Lung (tissue), 12 donors: ENCODE data around the gene ARHGAP31. TPM values are rescaled to one million over a fixed set of nuclear protein-coding genes. Genes with fewer than 3 reads are reported as not detected.

Source experiments
- ATAC-seq: fragments of 200-7000 bp; cut with Tn5 transposase; one replicate; pipeline ENCODE4 v1.9.1; 2020; ENCODE audit warnings: moderate number of reproducible peaks; ENCODE audit not compliant: insufficient read depth, low FRiP score
- DNase-seq, 3 donors: peaks; one replicate each; pipeline ENCODE4 v3.0.0-alpha.2; 2013 to 2017
- H3K27ac ChIP-seq, 2 donors: one replicate each; pipeline ENCODE4 v1.5.1; 2013; ENCODE audit warnings: mild to moderate bottlenecking in 2 of 2, moderate library complexity in 2 of 2, control low read depth in 1 of 2, inconsistent platforms in 1 of 2, low read depth in 1 of 2, low read length in 1 of 2
- H3K27me3 ChIP-seq, 3 donors: one replicate each; pipeline ENCODE4 v1.5.1; 2013; ENCODE audit warnings: low read length in 2 of 3; ENCODE audit not compliant: control insufficient read depth in 3 of 3, insufficient read depth in 3 of 3
- H3K36me3 ChIP-seq, 4 donors: one replicate each; pipeline ENCODE4 v1.5.1; 2013; ENCODE audit warnings: low read length in 4 of 4, mild to moderate bottlenecking in 1 of 4, moderate library complexity in 1 of 4; ENCODE audit not compliant: control insufficient read depth in 4 of 4, insufficient read depth in 4 of 4
- H3K4me1 ChIP-seq, 5 donors: one replicate each; pipeline ENCODE4 v1.5.1; 2013; ENCODE audit warnings: low read length in 5 of 5, mild to moderate bottlenecking in 2 of 5, moderate library complexity in 1 of 5; ENCODE audit not compliant: control insufficient read depth in 5 of 5, insufficient read depth in 5 of 5
- H3K4me3 ChIP-seq: one replicate; pipeline ENCODE4 v1.5.1; 2013; ENCODE audit warnings: mild to moderate bottlenecking, control low read depth, moderate library complexity
- H3K9ac ChIP-seq, 2 donors: one replicate each; pipeline ENCODE4 v1.5.1; 2013; ENCODE audit warnings: low read length in 2 of 2, control low read depth in 1 of 2; ENCODE audit not compliant: insufficient read depth in 1 of 2
- H3K9me3 ChIP-seq, 4 donors: one replicate each; pipeline ENCODE4 v1.5.1; 2013; ENCODE audit warnings: low read length in 3 of 4, mild to moderate bottlenecking in 1 of 4, moderate library complexity in 1 of 4; ENCODE audit not compliant: control insufficient read depth in 4 of 4, insufficient read depth in 3 of 4
- CTCF ChIP-seq: IDR thresholded peaks from 2 replicates; pipeline ENCODE4 v1.5.1; 2012; ENCODE audit warnings: mild to moderate bottlenecking; ENCODE audit errors: control extremely low read depth, extremely low read depth
- WGBS, 2 donors: extraction: QIAGEN DNeasy Blood & Tissue Kit; methylation state at CpG; one replicate each; pipeline ENCODE4 v1.1.7; 2013; 5-methylcytosine and 5-hydroxymethylcytosine counted together
- polyA plus RNA-seq, 2 donors: library from polyadenylated mRNA; stranded (reverse); fragments of 200-250 nt; gene quantifications; one replicate each; pipeline ENCODE4 v1.2.1, GENCODE V29; 2013
- total RNA-seq, 2 donors: library from RNA; depleted of rRNA in 1 of 2; stranded (reverse); fragments of >200 nt in 1 of 2; gene quantifications; one replicate each; pipeline ENCODE4 v1.2.1, GENCODE V29; 2014 to 2021
- donor health status: control.
- donor health status: control.
- donor health status: Bipolar disorder and iron deficiency.
- donor health status: healthy.
- donor health status: DM: yes; HTN: yes; CAD: no.

Gene ARHGAP31
- total and polyA plus RNA-seq, 4 donors = 11.6 to 58.5 (median 31.7) TPM

GRCh38 chr3:119413603-119414280 lies 119.6 kb downstream of the ARHGAP31 start:
- H3K27ac ChIP-seq = no peak overlapping the region

GRCh38 chr3:119416873-119417272 lies 122.7 kb downstream of the ARHGAP31 start:
- whole genome bisulfite sequencing, 2 donors = 97% methylated on average over 1 of the region's 1 CpG
- Histone ChIP-seq H3K36me3 (peaks cover 0 to 38% (median 13%) of the 10 kb centered on the region in 4 donors), H3K9ac (no peak overlapping the region), H3K9me3 (no peaks in the 10 kb centered on the region), H3K27ac (peak overlapping the region in 1 of 2 donors; percentile 87), H3K4me1 (peaks cover 0 to 18% (median 0%) of the 10 kb centered on the region in 5 donors), H3K4me3 (no peak overlapping the region), H3K27me3 (no peaks in the 10 kb centered on the region)
- no peak for DNase-seq
- no peak for TF ChIP-seq CTCF
- no peak for ATAC-seq

More at GRCh38 chr3:119413603-119414280, 119.6 kb downstream of the ARHGAP31 start:
- DNase-seq (no peak), ATAC-seq (no peak)
- Histone ChIP-seq H3K36me3 (peaks cover 6 to 53% (median 29%) of the 10 kb centered on the region in 4 donors), H3K27me3 (no peaks in the 10 kb centered on the region), H3K9me3 (no peaks in the 10 kb centered on the region), H3K9ac (no peak overlapping the region), H3K4me1 (peaks cover 0 to 6% (median 0%) of the 10 kb centered on the region in 5 donors), H3K4me3 (no peak overlapping the region)
- 91 to 95% methylated on average over 7 of the region's 7 CpGs for WGBS, 2 donors
- no peak for TF ChIP-seq CTCF

- Histone ChIP-seq H3K9ac (no peak overlapping the region), H3K9me3 (no peaks in the 10 kb centered on the region), H3K27me3 (no peaks in the 10 kb centered on the region), H3K4me3 (no peak overlapping the region), H3K27ac (peak overlapping the region in 1 of 2 donors; percentile 87), H3K36me3 (peaks cover 0 to 35% (median 13%) of the 10 kb centered on the region in 4 donors), H3K4me1 (peaks cover 0 to 18% (median 0%) of the 10 kb centered on the region in 5 donors)
- DNase-seq (no peak), ATAC-seq (no peak)
- WGBS, 2 donors = 80 to 86% methylated on average over 8 of the region's 8 CpGs
- TF ChIP-seq CTCF = no peak
Measured at GRCh38 chr3:119417771-119418512, 123.8 kb downstream of the ARHGAP31 start.
